ENCODE results near the gene AKAP12.
"Not testable (repeated sequence)": the region's sequence is repeated elsewhere in the genome, so short reads cannot be mapped to it uniquely, and the experiment has no call there.

The AKAP12 gene

DNA sequence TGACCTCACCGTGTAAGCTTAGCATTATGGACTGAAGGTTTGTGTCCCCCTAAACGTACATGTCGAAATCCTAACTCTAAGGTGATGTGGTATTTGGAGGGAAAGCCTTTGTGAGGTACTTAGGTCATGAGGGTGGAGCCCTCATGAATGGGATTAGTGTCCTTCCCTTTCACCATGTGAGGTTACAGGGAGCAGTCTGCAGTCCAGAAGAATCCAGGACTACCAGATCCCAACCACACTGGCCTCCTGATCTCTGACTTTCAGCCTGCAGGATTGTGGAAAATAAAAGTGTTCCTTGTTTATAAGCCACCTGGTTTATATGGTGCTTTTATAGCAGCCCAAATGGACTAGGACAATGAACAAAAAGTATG lies 78.2 kb downstream of the AKAP12 start:
- no peak for DNase-seq

DNA sequence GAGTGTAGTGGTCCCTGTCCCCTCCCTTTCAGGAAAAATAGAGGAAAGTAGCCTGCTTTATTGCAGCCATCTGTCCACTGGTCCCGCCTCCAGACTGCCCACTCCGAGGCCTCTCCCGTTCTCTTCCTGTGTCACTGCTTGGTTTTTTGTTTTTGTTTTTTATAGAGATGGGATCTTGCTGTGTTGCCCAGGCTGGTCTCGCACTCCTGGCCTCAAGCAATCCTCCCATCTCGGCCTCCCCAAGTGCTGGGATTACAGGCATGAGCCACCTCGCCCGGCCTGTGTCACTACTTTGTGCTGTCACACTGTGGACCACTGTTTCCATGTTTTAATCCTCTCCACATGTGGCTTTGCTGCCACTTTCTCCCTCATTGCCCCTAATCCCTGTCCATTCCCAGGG lies 80.4 kb downstream of the AKAP12 start:
- DNase-seq = no peak

DNA sequence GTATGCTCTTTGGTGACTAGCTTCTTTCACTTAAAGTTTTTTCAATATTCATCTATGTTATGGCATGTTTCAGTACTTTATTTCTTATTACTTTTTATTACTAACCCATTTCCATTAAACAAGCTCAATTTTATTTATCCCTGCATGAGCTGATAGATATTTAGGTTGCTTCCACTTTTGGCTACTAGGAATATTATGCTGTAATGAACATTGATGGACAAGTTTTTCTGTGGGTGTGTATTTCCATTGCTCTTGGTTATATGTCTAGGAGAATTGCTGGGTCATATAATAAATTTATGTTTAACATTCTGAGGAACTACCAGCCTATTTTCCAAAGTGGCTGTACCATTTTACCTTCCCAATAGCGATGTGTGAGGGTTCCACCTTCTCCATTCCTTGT lies 81.7 kb downstream of the AKAP12 start:
- DNase-seq = no peak

DNA sequence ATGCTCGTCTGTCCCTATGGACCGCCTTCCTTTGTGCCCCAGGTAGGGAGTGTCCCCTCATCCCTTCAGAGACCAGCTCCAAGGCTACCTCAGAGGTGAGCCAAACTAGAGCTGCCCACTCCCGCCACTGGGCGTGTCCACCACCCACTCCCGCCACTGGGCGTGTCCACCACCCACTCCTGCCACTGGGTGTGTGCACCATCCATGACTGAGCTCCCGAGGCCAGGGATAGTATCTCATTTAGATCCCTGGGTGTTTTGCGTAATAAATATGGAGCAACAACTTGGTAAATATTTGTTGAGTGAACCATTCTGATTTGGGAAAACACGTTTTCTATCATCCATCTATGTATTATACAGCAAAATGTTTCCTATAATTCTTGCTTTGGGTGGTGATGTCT lies 82.8 kb downstream of the AKAP12 start:
- DNase-seq = no peak

- peak; percentile 71 for DNase-seq
Measured at GRCh38 chr6:151323791-151324487, 84.2 kb downstream of the AKAP12 start.

- no peak for DNase-seq
Measured at GRCh38 chr6:151324488-151324825, 84.7 kb downstream of the AKAP12 start.

DNA sequence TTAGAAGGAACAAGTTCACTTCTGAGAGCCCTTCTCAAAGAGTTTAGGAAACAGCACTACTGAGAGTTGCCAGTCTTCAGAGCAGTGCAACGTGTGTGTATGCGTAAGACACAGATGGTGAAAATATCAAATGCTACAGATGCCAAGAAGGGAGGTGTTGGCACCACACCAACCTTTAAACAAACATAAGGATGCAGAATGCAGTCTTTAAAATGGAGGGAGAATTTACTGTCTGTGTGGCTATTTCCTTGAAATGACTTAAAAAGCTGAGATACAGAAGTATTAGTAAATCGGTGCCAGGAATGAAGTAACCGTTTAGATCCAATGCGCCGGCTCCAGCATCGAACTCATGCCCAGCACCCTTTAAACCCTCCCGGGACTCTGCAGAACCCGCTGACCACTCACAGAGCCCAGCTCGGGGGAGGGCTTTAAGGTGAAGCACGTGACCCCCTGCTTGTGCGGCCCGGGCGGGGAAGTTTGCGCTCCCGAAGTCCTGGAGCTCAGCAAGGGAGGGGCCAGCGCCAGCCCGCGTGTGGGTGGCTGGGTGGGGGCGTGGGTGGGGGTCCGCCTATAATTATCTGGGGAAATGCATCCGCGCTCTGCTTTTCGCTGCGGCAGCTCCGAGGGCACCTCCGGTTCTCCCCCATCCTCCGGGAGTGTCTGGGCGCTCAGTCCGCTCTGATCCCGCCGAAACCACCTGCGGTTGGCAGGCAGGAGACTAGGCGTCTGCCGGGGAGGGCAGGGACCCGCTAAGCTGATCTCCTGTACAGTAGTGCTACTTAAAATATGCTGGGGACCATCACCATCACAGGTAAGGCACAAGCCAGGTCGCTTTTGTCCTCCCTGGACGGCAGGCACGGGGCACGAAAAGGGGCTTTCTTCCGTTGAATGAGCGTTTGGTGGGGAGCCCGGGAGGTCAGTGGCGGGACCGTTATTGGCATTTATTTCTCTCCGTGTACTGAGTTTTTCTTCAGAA lies 85.6 kb downstream of the AKAP12 start:
- DNase-seq = peak; percentile 15

DNA sequence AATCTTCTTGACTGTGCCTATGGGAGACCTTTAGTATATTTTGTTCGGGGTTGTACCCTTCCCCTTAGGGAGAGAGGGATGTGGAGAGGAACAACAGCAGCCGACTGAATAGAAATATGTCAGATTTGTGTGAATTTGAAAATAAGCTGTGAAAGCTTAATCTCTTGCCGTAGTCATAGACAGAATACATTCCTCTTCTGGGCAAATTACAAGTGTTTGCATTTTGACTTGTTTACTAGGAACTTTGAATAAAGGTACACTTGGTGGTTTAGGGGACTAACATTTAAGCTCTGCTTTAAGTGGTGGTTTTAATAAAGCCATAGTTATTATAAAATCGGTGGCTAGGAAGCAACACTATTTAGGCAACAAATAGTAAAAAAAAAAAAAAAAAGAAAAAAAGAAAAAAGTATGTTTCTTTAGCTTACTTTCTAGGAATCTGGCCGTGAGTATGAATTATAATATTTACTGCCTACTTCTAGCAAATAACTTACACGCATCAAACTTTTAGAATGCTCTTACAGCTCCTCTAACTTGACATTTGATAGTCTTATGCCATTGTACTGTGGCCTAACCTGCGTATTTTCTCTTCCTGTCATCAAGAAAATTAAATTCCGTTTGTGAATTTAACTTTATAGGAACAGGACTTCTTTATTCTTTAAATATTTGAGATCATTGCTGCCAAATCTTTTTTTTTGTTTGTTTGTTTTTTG lies 86.5 kb downstream of the AKAP12 start:
- DNase-seq = no peak

DNA sequence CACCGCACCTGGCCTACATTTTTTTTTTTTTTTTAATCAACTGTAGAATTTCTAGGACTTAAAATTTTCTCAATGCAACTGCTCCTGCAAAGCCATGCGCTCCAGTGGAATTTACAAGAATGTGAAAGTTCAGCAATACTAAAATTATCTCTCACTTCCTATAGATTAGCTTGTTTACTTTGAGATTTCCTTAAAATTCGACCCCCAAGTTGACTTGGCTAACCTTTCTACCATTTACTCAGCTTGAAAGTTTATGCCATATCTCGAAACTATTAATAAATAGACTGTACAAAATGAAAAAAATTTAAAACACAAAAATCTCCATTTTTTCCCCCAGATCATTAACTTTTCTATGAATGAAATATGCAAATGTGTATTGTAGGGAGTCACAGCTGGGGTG lies 87.3 kb downstream of the AKAP12 start:
- no peak for DNase-seq

DNA sequence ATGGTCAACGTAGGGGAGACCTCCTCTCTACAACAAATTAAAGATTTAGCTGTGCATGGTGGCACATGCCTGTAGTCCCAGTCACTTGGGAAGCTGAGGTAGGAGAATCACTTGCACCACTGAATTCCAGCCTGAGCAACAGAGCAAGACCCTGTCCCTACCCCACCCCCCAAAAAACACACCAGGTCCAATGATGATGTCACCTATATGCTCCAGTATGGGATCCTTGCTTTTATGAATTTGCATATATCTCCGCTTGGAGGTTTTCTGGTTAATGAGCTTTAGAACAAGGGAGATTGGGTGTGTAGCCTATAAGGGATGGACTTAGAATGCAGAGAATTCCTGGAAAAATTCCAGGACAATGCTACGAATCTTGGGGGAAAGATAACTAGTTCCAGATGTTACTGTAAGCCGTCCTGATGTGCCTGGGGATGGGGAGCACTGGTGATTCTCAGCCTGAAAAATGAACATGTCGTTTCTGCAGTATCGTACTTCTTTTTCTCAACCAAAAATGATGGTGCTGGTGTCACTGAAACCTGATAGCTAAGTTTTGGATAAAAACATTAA lies 90.4 kb downstream of the AKAP12 start:
- DNase-seq = no peak

GRCh38 chr6:151335930-151336329 lies 96.2 kb downstream of the AKAP12 start:
- no peak for DNase-seq

- no peak for DNase-seq
Measured at GRCh38 chr6:151338651-151339200, 99.0 kb downstream of the AKAP12 start.

GRCh38 chr6:151339369-151339768 lies 99.6 kb downstream of the AKAP12 start:
- no peak for DNase-seq

DNA sequence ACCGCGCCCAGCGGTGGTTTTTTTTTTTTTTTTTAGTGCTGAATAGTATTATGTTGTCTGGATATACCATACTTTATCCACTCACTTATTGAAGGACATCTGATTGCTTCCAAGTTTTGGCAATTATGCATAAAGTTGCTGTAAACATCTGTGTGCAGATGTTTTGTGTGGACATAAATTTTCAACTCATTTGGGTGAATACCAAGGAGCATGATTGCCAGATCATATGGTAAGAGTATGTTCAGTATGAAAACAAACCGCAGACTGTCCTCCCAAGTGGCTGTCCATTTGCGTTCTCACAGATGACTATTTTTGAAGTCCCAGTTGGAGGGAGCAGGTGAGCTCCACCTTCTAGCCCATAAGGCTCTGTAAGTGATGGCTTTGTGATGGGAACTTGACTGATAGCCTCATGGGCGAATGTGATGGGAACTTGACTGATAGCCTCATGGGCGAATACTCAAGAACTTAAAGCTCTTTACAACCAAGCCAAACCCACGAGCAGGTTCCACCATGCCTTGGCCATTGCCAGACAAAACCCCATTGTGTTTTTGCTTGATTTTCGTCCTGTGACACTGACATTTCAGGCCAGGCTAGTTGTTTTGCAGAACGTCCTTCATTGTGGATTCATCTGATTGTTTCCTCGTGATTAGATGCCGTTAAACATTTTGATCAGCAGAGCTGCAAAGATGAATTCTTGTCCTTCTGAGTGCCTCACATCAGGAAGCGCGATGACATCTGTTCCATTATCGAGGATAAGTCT lies 100.6 kb downstream of the AKAP12 start:
- DNase-seq = no peak

DNA sequence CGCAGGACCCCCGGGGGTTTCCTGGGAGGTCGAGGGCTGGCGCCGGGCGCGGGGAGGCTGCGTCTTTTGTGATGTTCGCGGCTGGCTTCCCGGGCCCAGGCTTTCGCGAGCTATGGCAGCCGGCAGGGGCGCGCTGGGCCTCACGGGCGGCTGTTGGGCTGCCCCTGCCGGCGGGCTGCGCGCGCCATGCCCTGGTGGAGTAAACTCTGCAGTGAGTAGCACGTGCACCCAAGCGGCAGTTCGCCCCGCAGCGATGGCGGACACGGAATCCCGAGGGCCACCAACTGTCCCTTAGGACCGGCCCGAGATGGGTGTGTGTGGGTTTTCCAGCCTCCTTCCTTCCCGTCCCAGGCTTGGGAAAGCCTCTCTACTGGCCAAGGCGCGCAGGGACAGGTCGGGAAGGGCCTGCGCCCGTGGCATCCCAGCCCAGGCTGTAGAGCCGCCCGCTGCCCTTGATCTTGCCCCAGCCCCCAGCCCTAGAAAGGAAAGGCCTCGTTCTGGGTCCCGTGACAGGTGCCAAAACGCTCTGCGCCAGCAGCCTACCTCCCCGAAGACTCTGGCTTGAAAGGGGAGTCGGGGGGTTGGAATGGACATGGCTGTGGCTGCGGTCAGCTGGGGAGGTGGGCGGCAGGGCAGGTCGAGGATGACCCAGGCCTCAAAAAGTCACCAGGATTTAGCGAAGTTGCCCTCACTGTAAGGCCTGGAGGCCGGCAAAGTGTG lies 101.9 kb downstream of the AKAP12 start:
- DNase-seq = no peak

DNA sequence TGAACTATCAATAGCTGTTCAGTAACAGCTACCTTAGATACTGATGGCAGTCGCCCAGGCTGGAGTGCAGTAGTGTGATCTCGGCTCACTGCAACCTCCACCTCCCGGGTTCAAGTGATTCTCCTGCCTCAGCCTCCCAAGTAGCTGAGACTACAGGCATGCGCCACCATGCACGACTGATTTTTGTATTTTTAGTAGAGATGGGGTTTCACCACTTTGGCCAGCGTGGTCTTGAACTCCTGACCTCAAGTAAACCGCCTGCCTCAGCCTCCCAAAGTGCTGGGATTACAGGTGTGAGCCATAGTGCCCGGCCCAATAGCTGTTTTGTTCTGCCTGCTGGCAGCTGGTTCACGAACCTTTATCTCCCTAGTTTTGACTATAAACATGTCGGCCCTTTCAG lies 103.0 kb downstream of the AKAP12 start:
- DNase-seq = not testable (repeated sequence)

GRCh38 chr6:151349651-151350270 lies 110.0 kb downstream of the AKAP12 start:
- no peak for DNase-seq

GRCh38 chr6:151350442-151351145 lies 110.8 kb downstream of the AKAP12 start:
- DNase-seq = no peak

DNA sequence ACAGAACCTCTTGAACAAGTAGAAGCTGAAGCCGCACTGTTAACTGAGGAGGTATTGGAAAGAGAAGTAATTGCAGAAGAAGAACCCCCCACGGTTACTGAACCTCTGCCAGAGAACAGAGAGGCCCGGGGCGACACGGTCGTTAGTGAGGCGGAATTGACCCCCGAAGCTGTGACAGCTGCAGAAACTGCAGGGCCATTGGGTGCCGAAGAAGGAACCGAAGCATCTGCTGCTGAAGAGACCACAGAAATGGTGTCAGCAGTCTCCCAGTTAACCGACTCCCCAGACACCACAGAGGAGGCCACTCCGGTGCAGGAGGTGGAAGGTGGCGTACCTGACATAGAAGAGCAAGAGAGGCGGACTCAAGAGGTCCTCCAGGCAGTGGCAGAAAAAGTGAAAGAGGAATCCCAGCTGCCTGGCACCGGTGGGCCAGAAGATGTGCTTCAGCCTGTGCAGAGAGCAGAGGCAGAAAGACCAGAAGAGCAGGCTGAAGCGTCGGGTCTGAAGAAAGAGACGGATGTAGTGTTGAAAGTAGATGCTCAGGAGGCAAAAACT lies 111.5 kb downstream of the AKAP12 start:
- no peak for DNase-seq

DNA sequence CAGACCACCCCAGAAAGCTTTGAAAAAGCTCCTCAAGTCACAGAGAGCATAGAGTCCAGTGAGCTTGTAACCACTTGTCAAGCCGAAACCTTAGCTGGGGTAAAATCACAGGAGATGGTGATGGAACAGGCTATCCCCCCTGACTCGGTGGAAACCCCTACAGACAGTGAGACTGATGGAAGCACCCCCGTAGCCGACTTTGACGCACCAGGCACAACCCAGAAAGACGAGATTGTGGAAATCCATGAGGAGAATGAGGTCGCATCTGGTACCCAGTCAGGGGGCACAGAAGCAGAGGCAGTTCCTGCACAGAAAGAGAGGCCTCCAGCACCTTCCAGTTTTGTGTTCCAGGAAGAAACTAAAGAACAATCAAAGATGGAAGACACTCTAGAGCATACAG lies 112.0 kb downstream of the AKAP12 start:
- DNase-seq = no peak

Data from stimulated activated CD4-positive, alpha-beta T cell treated with anti-CD3 and anti-CD28 coated beads, Interleukin-4, amount 100 ng/mL, for 24 hours (primary cell).